NB4 (cell line): ENCODE measurements around the gene IAH1.

Experiments used
- DNase-seq: peaks from one replicate; pipeline ENCODE4 v3.0.0; 2010; ENCODE audit warnings: low read depth
- H3K4me3 ChIP-seq: one replicate; pipeline ENCODE4 v1.5.1; 2011; ENCODE audit warnings: mild to moderate bottlenecking, low read depth, low read length, moderate library complexity
- CTCF ChIP-seq: IDR thresholded peaks from one replicate; pipeline ENCODE4 v1.5.1; 2012; ENCODE audit warnings: low read depth, low read length
- MYC ChIP-seq: IDR thresholded peaks from 2 replicates; pipeline ENCODE4 v1.6.1; 2011; ENCODE audit warnings: low read depth, low read length
- POLR2A ChIP-seq: IDR thresholded peaks from 2 replicates; pipeline ENCODE4 v1.6.1; 2011; ENCODE audit warnings: mild to moderate bottlenecking; ENCODE audit not compliant: insufficient read length; ENCODE audit errors: extremely low read depth
- TF ChIP-seq, protein P1 (sequence below): IDR thresholded peaks from 2 replicates; pipeline ENCODE4 v1.6.1; 2011; ENCODE audit warnings: low read depth, low read length

The IAH1 gene

GRCh38 chr2:9460441-9461017 is 13.8 kb upstream of the IAH1 start:
- DNase-seq = no peak
- no peak overlapping the region for H3K4me3 ChIP-seq
- TF ChIP-seq, protein P1, sequence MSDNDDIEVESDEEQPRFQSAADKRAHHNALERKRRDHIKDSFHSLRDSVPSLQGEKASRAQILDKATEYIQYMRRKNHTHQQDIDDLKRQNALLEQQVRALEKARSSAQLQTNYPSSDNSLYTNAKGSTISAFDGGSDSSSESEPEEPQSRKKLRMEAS = no peak
- no peak for TF ChIP-seq POLR2A
- TF ChIP-seq CTCF = no peak
- no peak for TF ChIP-seq MYC

DNA sequence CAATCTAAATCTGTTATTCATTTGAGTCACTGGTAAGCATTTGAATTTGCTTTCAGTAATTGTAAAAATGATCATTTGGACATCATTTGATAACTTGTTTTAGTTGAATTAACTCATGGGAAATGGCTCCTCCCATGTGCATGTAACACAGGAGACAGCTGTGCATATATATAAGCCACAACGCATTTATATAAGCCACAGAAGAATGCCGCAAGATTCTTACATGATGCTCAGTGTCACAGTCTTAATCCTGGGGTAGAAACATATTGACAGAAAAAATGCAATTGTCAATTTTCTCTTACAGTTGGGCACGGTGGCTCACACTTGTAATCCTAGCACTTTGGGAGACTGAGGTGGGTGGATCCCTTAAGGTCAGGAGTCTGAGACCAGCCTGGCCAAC is 13.3 kb upstream of the IAH1 start:
- H3K4me3 ChIP-seq = no peak overlapping the region
- no peak for TF ChIP-seq CTCF
- TF ChIP-seq MYC = no peak
- no peak for TF ChIP-seq POLR2A
- TF ChIP-seq, protein P1 = no peak
- DNase-seq = no peak

GRCh38 chr2:9462313-9462712 is 12.0 kb upstream of the IAH1 start:
- H3K4me3 ChIP-seq = no peak overlapping the region
- DNase-seq = no peak
- no peak for TF ChIP-seq CTCF
- TF ChIP-seq MYC = no peak
- TF ChIP-seq, protein P1 = no peak
- TF ChIP-seq POLR2A = no peak

DNA sequence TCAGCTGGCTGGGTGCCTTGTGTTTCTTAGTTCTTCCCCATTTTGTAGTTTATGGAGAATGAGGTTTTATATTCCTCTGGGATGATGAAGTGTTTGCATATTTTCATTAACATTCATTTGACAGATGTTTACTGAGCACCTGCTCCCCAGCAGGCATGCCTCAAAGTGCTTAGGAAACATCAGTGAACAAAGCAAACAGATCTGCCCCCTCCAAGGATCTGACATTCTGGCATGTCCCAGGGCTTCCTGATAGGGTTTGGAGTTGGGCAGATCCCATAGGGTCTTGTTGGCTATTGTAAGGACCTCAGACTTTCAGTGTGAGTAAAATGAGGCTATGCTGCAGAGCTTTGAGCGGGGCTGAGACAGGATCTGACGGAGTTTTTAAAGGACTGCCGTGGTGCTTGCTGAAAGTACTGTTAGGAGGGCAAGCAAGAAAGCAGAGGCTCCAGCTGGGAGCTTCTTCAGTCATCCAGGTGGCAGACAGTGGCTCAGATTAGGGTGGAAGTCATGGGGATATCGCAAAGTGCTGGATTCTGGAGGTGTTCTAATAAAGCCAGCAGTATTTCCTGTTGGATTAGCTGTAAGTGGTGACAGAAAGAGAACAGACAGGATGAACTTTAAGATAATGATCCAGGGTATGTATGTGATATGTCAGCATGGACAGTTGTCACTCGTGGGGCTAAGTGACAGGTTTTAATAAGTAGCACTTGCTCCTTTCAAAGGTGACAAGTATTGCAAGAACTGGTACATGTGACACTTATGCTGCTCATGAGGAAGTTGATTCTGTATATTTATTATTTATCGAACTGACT is 11.3 kb upstream of the IAH1 start:
- no peak overlapping the region for H3K4me3 ChIP-seq
- DNase-seq = no peak
- TF ChIP-seq CTCF (no peak), MYC (no peak), POLR2A (no peak)
- TF ChIP-seq, protein P1 = no peak

DNA sequence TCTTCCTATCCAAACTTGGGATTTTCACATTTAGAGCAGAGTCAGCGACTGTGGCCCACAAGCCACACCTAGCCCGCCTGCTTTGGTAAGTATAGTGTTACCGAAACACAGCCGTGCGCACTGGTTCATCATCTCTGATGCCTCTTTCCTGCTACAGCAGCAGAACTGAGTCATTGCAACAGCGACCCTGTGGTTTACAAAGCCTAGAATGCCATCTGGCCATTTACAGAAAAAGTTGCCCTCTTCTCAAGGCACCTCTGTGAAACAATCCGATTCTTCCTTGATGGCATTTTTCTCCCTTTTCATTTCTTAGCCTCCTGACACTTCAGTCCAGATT is 10.7 kb upstream of the IAH1 start:
- TF ChIP-seq POLR2A = no peak
- TF ChIP-seq MYC = no peak
- TF ChIP-seq, protein P1 = no peak
- no peak for TF ChIP-seq CTCF
- no peak overlapping the region for H3K4me3 ChIP-seq
- DNase-seq = peak; percentile 54
